ENCODE results near the gene GNG5.
"Not testable (repeated sequence)": the region's sequence is repeated elsewhere in the genome, so short reads cannot be mapped to it uniquely, and the experiment has no call there.

Gene GNG5

GRCh38 chr1:84506002-84506728, at the start of gene GNG5, which contains the start of gene SPATA1:
GNG5 (minus strand) TSS chr1:84506581; CDS start chr1:84506091, 490 bp downstream.
SPATA1 (plus strand) TSS chr1:84506386; CDS start chr1:84516360, 9,974 bp downstream.
- DNase-seq = peak; percentile 97 to 98

- no peak for DNase-seq
Measured at GRCh38 chr1:84550826-84551225, 44.4 kb upstream of the GNG5 start.

GRCh38 chr1:84541679-84542078, 35.3 kb upstream of the GNG5 start:
- no peak for DNase-seq

DNA sequence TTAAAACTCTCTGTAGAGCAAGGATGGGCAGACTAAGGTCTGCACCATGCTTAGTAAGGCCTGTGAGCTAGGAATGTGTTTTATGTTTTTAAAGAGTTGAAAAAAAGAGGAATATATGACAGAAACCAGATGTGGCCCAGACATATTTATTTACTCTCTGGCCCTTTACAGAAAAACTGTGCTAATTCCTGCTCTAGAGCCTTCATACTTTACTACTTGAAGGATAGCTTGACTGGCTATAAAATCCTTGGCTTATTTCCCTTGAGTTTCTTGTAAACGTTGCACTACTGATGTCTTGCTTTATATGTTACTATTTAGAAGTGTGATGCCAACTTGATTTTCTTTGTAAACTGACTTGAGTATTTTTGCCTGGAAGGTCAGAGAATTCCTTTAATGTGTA, 34.4 kb upstream of the GNG5 start:
- no peak for DNase-seq

GRCh38 chr1:84539972-84540371, 33.6 kb upstream of the GNG5 start:
- DNase-seq = no peak

GRCh38 chr1:84538599-84538998, 32.2 kb upstream of the GNG5 start:
- DNase-seq = no peak

DNA sequence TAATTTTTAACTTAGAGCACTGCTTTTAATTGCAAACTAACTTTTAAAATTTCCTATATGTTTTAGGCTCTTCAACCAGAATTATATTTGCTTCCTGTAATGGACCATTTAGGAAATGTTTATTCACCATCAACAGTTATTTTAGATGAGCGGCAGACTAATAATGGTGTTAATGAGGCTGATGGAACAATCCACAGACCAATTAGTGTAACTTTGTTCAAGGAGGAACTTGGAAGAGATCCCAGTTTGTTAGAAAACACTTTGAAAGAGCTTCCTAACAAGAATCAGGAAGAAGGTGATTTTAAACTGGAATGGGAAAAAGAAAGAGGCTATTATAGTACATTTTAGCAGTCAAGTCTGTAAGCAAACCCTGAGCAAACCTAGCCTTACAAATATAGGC, 19.4 kb upstream of the GNG5 start:
- DNase-seq = no peak

DNA sequence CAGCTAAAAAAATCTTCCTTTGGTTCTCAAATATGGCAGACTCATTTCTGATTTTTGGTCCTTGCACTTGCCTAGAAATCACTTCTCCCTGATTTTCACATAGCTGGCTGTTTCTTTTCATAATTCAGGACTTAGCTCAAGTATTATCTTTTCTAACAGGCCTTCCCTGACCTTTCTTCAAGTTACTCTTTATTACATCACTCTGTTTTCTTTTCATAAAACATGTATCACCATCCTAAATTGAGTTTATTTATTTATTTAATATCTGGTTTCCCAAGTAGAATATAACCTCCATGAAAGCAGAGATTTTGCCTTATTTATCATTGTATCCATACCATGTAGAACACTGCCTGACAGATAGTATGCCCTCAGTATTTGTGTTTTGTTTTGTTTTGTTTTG, 18.2 kb upstream of the GNG5 start:
- no peak for DNase-seq

GRCh38 chr1:84510668-84511067, 4.3 kb upstream of the GNG5 start:
- DNase-seq = no peak

- no peak for DNase-seq
Measured at GRCh38 chr1:84510165-84510564, 3.8 kb upstream of the GNG5 start.

DNA sequence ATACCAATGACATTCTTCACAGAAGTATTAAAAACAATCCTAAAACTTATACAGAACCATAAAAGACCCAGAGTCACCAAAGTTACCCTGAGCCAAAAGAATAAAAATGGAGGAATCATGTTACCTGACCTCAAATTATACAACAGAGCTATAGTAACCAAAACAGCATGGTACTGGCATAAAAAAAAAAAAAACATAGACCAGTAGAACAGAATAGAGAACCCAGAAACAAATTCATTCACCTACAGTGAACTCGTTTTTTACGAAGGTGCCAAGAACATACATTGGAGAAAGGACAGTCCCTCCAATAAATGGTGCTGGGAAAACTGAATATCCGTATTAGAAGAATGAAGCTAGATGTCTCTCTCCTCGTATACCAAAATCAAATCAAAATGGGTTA, 2.6 kb upstream of the GNG5 start:
- DNase-seq = no peak

- DNase-seq = no peak
Measured at GRCh38 chr1:84508510-84508909, 2.1 kb upstream of the GNG5 start.

DNA sequence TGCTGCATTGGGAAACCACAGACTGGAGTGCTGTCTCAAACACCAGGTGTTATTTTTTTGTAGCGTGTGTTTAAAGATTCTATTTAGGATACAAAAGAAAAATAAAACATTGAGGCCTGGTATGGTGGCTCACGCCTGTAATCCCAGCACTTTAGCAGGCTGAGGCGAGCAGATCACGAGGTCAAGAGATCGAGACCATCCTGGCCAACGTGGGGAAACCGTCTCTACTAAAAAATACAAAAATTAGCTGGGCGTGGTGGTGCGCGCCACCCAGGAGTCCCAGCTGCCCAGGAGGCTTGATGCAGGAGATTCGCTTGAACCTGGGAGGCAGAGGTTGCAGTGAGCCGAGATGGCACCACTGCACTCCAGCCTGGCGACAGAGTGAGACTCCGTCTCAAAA, 1.5 kb upstream of the GNG5 start:
- DNase-seq = not testable (repeated sequence)

DNA sequence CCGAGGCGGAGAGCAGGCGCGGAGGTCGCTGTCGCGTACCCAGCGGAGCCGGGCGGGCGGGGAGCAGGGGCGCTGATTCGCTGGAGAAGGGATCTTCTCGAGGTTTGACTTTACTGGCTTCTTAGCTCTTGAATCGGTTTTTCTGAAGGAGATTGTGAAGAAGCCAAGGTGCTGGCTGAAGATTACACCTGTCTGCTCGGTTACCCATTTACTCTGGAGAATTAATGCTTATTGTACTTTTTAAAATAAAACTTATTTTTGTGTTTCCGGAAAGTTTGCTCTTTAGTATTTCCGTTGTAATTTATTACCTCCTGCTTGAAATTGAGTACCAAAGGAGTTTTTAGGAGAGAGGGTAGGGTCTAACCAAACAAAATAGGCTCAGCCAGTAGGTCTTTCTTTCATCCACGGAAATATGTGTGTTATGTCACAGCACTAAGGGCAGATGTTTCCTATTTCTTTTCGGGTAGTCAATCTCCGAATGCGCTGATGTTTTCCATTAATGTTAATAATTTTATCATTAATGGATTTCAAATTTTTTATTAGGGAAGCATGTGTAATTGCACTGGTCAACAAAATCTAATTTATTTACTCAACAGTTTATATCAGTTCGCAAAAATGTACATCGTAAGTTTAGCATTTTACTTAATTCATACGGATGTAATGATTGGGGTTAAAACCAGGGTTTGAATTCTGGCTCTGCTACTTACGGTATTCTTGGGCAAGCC, 510 bp upstream of the GNG5 start:
- DNase-seq = no peak

DNA sequence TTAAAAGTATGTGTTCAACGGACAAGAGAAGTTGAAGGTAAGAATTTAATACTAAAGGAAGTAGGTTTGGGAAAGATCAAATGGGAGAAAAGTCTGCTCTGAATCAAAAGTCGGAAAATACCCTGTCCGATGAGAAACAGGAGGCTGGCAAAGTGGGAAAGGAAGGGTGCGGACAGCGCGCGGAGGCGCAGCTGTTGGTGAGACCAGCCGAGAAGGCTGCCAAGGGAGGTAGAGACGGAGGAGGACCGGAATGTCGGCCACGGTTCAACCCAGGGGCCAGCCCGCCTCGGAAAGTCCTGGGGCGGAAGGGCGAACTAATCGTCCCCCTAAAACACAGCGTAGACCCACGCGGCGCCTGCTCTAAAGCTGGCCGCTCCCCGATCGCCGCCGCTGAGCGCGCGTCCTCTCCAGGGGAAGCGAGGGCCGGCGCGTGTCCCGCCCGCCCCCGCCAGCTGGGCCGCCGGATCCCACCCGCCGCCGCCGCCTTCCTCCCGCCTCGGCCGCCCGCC, 834 bp downstream of the GNG5 start:
- no peak for DNase-seq

- no peak for DNase-seq
Measured at GRCh38 chr1:84504580-84505492, 1.5 kb downstream of the GNG5 start.

- DNase-seq = no peak
Measured at GRCh38 chr1:84502927-84503326, 3.5 kb downstream of the GNG5 start.

DNA sequence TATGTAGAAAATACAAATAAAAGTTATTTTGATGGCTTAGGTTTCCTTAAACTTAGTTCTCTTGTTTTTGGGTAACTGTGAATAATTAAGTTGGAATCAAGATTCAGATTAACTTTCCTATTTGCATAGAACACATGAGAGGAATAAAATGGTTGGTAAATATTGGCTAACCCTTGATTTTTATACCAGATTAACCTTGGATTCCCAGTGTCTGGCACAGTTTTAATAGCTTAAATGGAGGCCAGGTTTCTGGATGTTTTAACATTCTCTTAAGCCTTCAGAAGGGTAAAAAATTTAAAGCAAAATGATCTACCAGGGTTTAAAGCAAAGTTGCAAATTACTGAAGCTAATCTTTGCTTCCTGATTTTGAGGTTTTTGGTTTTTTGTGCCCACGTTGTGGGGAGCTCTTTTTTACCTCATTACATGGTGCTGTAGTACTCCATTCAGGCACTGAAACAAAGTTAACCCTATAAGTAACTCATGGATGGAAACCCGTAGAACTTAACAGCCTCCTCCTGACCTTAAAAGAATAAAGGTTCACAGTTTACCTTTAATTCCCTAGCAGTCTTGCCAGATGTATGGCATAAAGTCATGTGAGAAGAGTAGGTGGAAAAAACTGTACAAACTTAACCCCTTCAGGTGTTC, 8.6 kb downstream of the GNG5 start:
- no peak for DNase-seq

DNA sequence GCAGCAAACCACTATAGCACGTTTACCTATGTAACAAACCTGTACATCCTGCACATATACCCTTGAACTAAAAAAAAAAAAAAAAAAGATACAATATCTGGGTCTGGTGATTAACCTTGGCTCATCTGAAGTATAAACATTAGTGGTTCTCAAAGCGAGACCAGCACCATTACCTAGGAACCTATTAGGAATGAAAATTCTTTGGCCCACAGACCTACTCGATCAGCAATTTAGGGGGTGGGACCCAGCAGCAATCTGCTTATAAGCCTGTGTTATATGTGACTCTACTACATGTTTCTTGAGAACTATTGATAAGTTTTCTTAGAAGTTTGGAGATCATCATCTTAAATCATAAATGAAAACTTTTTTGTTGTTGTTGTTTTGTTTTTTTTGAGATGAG, 9.9 kb downstream of the GNG5 start:
- no peak for DNase-seq

DNA sequence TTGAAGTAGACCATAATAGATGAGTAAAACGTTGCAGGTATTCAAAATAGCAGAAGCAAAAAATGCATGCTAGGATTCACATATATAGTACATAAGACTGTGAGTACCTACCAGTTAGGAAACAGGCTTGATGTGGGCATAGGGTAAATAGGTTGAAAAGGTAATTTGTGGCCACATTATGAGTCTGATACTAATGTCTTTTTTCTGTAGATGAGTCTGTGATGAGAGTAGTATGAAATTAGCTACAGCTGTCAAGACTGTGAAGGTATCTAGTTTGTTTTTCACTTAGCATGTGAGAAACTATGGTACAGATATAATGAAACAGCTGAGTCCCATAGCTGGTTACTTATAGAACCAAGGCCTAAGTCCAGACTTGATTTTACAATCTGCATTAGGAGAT, 12.6 kb downstream of the GNG5 start:
- DNase-seq = no peak

- no peak for DNase-seq
Measured at GRCh38 chr1:84492726-84493125, 13.7 kb downstream of the GNG5 start.

GRCh38 chr1:84489766-84490165, 16.6 kb downstream of the GNG5 start:
- no peak for DNase-seq

GRCh38 chr1:84488107-84488506, 18.3 kb downstream of the GNG5 start:
- DNase-seq = no peak

Data from activated CD4-positive, alpha-beta T cell treated with anti-CD3 and anti-CD28 coated beads for 4 hours (primary cell).